SK-N-SH treated with all-trans-retinoic acid at 6 μM for 48 hours (cell line): ENCODE data around the gene CTNND2.

Experiments used
- CSDC2 ChIP-seq: fragments of 250-450 bp; sonication (Bioruptor Pico); IDR thresholded peaks from 2 replicates; pipeline ENCODE4 v1.5.0; 2020; ENCODE audit warnings: mild to moderate bottlenecking, moderate library complexity
- ESRRG ChIP-seq: fragments of 250-450 bp; sonication (Bioruptor Pico); IDR thresholded peaks from 2 replicates; pipeline ENCODE4 v1.6.1; 2021; ENCODE audit warnings: mild to moderate bottlenecking
- GLIS3 ChIP-seq: fragments of 250-450 bp; sonication (Bioruptor Pico); IDR thresholded peaks from 2 replicates; pipeline ENCODE4 v1.5.0; 2020; ENCODE audit warnings: mild to moderate bottlenecking, moderate library complexity
- ISL1 ChIP-seq: fragments of 250-450 bp; sonication (Bioruptor Pico); IDR thresholded peaks from 2 replicates; pipeline ENCODE4 v2.1.2; 2022; ENCODE audit warnings: mild to moderate bottlenecking, moderate library complexity
- PPARA ChIP-seq: fragments of 250-450 bp; sonication (Bioruptor Pico); IDR thresholded peaks from 2 replicates; pipeline ENCODE4 v1.5.0; 2020; ENCODE audit warnings: mild to moderate bottlenecking, borderline replicate concordance
- RARB ChIP-seq: fragments of 250-450 bp; sonication (Bioruptor Pico); IDR thresholded peaks from 2 replicates; pipeline ENCODE4 v1.8.0; 2021; ENCODE audit warnings: mild to moderate bottlenecking, moderate library complexity
- TOX ChIP-seq: fragments of 250-450 bp; sonication (Bioruptor Pico); IDR thresholded peaks from 2 replicates; pipeline ENCODE4 v1.8.0; 2021; ENCODE audit warnings: mild to moderate bottlenecking, moderate library complexity, borderline replicate concordance
- ZC3H10 ChIP-seq: fragments of 250-450 bp; sonication (Bioruptor Pico); IDR thresholded peaks from 2 replicates; pipeline ENCODE4 v1.5.1; 2021; ENCODE audit warnings: mild to moderate bottlenecking, moderate library complexity
- ZFP3 ChIP-seq: fragments of 250-450 bp; sonication (Bioruptor Pico); IDR thresholded peaks from 2 replicates; pipeline ENCODE4 v1.5.0; 2020; ENCODE audit warnings: mild to moderate bottlenecking, moderate library complexity
- ZFP30 ChIP-seq: fragments of 450-650 bp; formaldehyde crosslinking; IDR thresholded peaks from 2 replicates; pipeline ENCODE4 v1.5.0; 2022; ENCODE audit warnings: mild to moderate bottlenecking, moderate library complexity
- TF ChIP-seq, protein P1 (sequence below): fragments of 250-450 bp; sonication (Bioruptor Pico); IDR thresholded peaks from 2 replicates; pipeline ENCODE4 v1.8.0; 2020; ENCODE audit warnings: mild to moderate bottlenecking, moderate library complexity, borderline replicate concordance
- TF ChIP-seq, protein P2 (sequence below): fragments of 250-450 bp; sonication (Bioruptor Pico); IDR thresholded peaks from 2 replicates; pipeline ENCODE4 v1.5.1; 2020; ENCODE audit warnings: low read depth, mild to moderate bottlenecking, moderate library complexity
- TF ChIP-seq, protein P3 (sequence below): fragments of 250-450 bp; sonication (Bioruptor Pico); IDR thresholded peaks from 2 replicates; pipeline ENCODE4 v1.5.1; 2021; ENCODE audit warnings: mild to moderate bottlenecking, moderate library complexity
- TF ChIP-seq, protein P4 (sequence below): fragments of 250-450 bp; sonication (Bioruptor Pico); IDR thresholded peaks from 2 replicates; pipeline ENCODE4 v1.5.0; 2020; ENCODE audit warnings: mild to moderate bottlenecking, moderate library complexity

DNA sequence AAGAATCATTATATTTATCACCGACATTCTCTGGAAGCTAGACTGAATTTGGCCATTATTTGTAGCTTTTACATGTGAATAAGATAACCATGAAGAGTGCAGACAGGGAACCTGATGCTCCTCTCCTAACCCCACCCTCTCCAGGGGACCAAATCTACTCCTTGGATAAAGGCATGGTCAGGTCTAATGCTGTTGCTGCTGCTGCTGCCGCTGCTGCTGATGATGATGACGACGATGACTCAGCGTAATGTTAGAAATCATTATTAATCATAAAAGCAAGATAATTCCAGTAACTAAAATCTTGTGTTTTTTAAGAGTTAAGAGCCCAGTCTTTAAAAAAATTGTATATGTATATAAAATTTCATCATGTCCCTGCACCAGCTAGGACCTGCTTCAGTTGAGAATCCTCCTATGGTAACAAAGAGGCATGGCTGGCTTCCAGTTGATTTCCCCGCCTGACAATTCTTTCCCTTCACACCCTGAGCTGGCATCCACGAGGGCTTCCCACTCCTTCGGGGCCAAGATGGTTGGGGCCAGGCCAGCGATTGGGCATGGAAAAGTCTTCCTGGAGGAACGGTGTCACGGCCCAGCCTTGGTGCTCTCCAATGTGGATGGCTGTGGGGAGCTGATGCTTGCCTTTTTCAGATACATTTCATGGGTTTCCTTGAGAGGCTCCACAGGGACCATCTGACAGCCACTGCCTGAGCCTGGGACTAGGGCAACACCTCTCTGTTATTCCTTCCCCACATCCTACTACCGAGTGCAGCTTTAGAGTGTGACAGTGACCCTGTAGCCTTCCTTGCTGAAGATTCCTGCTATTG, 400.0 kb downstream of the CTNND2 start:
- TF ChIP-seq, protein P1, sequence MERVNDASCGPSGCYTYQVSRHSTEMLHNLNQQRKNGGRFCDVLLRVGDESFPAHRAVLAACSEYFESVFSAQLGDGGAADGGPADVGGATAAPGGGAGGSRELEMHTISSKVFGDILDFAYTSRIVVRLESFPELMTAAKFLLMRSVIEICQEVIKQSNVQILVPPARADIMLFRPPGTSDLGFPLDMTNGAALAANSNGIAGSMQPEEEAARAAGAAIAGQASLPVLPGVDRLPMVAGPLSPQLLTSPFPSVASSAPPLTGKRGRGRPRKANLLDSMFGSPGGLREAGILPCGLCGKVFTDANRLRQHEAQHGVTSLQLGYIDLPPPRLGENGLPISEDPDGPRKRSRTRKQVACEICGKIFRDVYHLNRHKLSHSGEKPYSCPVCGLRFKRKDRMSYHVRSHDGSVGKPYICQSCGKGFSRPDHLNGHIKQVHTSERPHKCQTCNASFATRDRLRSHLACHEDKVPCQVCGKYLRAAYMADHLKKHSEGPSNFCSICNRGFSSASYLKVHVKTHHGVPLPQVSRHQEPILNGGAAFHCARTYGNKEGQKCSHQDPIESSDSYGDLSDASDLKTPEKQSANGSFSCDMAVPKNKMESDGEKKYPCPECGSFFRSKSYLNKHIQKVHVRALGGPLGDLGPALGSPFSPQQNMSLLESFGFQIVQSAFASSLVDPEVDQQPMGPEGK (CRISPR knock-in tag), result no peak
- TF ChIP-seq CSDC2 (no peak), ISL1 (CRISPR knock-in tag) (no peak), ZFP30 (CRISPR knock-in tag) (no peak), GLIS3 (no peak), RARB (CRISPR knock-in tag) (no peak), ESRRG (CRISPR knock-in tag) (no peak), ZFP3 (no peak), ZC3H10 (CRISPR knock-in tag) (no peak), PPARA (no peak), TOX (CRISPR knock-in tag) (no peak)
- TF ChIP-seq, protein P2, sequence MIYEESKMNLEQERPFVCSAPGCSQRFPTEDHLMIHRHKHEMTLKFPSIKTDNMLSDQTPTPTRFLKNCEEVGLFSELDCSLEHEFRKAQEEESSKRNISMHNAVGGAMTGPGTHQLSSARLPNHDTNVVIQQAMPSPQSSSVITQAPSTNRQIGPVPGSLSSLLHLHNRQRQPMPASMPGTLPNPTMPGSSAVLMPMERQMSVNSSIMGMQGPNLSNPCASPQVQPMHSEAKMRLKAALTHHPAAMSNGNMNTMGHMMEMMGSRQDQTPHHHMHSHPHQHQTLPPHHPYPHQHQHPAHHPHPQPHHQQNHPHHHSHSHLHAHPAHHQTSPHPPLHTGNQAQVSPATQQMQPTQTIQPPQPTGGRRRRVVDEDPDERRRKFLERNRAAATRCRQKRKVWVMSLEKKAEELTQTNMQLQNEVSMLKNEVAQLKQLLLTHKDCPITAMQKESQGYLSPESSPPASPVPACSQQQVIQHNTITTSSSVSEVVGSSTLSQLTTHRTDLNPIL, result no peak
- TF ChIP-seq, protein P3, sequence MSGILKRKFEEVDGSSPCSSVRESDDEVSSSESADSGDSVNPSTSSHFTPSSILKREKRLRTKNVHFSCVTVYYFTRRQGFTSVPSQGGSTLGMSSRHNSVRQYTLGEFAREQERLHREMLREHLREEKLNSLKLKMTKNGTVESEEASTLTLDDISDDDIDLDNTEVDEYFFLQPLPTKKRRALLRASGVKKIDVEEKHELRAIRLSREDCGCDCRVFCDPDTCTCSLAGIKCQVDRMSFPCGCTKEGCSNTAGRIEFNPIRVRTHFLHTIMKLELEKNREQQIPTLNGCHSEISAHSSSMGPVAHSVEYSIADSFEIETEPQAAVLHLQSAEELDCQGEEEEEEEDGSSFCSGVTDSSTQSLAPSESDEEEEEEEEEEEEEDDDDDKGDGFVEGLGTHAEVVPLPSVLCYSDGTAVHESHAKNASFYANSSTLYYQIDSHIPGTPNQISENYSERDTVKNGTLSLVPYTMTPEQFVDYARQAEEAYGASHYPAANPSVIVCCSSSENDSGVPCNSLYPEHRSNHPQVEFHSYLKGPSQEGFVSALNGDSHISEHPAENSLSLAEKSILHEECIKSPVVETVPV (CRISPR knock-in tag), result no peak
- TF ChIP-seq, protein P4, sequence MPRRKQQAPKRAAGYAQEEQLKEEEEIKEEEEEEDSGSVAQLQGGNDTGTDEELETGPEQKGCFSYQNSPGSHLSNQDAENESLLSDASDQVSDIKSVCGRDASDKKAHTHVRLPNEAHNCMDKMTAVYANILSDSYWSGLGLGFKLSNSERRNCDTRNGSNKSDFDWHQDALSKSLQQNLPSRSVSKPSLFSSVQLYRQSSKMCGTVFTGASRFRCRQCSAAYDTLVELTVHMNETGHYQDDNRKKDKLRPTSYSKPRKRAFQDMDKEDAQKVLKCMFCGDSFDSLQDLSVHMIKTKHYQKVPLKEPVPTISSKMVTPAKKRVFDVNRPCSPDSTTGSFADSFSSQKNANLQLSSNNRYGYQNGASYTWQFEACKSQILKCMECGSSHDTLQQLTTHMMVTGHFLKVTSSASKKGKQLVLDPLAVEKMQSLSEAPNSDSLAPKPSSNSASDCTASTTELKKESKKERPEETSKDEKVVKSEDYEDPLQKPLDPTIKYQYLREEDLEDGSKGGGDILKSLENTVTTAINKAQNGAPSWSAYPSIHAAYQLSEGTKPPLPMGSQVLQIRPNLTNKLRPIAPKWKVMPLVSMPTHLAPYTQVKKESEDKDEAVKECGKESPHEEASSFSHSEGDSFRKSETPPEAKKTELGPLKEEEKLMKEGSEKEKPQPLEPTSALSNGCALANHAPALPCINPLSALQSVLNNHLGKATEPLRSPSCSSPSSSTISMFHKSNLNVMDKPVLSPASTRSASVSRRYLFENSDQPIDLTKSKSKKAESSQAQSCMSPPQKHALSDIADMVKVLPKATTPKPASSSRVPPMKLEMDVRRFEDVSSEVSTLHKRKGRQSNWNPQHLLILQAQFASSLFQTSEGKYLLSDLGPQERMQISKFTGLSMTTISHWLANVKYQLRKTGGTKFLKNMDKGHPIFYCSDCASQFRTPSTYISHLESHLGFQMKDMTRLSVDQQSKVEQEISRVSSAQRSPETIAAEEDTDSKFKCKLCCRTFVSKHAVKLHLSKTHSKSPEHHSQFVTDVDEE (CRISPR knock-in tag), result no peak
